GM12878 (cell line): ENCODE data around the gene RBMS3. TPM values are rescaled to one million over a fixed set of nuclear protein-coding genes. Genes with fewer than 3 reads are reported as not detected.

ENCODE experiments used
- ATAC-seq: fragments of 200-7000 bp; cut with Tn5 transposase; 3 replicates; pipeline ENCODE4 v1.9.1; 2020; ENCODE audit warnings: mild to moderate bottlenecking, moderate library complexity
- BruUV-seq: library from RNA; stranded (reverse); fragments of 400-500 nt; replicated peaks from 2 replicates; lab custom pipeline; 2021; lab: Mats Ljungman, UMichigan
- CTCF ChIA-PET: fragments of 300-600 bp; sonication (Branson Sonifier 250); formaldehyde crosslinking; extraction: SDS; loops from one replicate; lab custom pipeline; 2021; ENCODE audit warnings: inconsistent platforms; lab: Yijun Ruan, JAX
- POLR2A ChIA-PET: fragments of 350-600 bp; formaldehyde crosslinking; extraction: SDS; loops from one replicate; lab custom pipeline; 2021; ENCODE audit warnings: inconsistent platforms; lab: Charles Lee
- RAD21 ChIA-PET: fragments of 300-600 bp; sonication (Branson Sonifier 250); formaldehyde crosslinking; loops from one replicate; lab custom pipeline; 2023; ENCODE audit warnings: antibody characterized with exemption; ENCODE audit not compliant: unreplicated experiment; lab: Charles Lee
- SMC1A ChIA-PET: fragments of 300-600 bp; sonication (Branson Sonifier 250); formaldehyde crosslinking; loops from one replicate; lab custom pipeline; 2023; ENCODE audit not compliant: unreplicated experiment, uncharacterized antibody; lab: Charles Lee
- DNase-seq: peaks from one replicate; pipeline ENCODE4 v3.0.0-alpha.2; 2011; ENCODE audit warnings: low read depth, low spot score
- FAIRE-seq: peaks from 3 replicates; lab custom pipeline; 2011; peaks lifted over from hg19 to GRCh38; lab: Jason Lieb, UNC
- H2AFZ ChIP-seq: 2 replicates; pipeline ENCODE4 v1.6.0; 2011; ENCODE audit warnings: low read depth, low read length, control low read depth; ENCODE audit not compliant: control insufficient read depth
- H3K27ac ChIP-seq: 2 replicates; pipeline ENCODE4 v1.5.1; 2011; ENCODE audit warnings: control low read depth; ENCODE audit not compliant: control insufficient read depth, insufficient read depth
- H3K27me3 ChIP-seq, 2 experiments: replicated peaks in 1 of 2; 2 replicates each; pipeline versions ENCODE4 v1.6.0 to v1.6.1; 2011; ENCODE audit warnings: low read length in 1 of 2; ENCODE audit not compliant: control insufficient read depth in 2 of 2, insufficient read depth in 2 of 2
- H3K36me3 ChIP-seq, 2 experiments: 2 replicates each; pipeline ENCODE4 v1.5.1; 2011; ENCODE audit warnings: low read length in 1 of 2; ENCODE audit not compliant: control insufficient read depth in 2 of 2, insufficient read depth in 2 of 2
- H3K4me1 ChIP-seq: 2 replicates; pipeline ENCODE4 v1.6.1; 2011; ENCODE audit warnings: mild to moderate bottlenecking, low read length, moderate library complexity, mixed read lengths; ENCODE audit not compliant: control insufficient read depth, insufficient read depth
- H3K4me2 ChIP-seq: 2 replicates; pipeline ENCODE4 v1.6.0; 2011; ENCODE audit warnings: control low read depth; ENCODE audit not compliant: control insufficient read depth, insufficient read depth
- H3K4me3 ChIP-seq: fragments of 200-600 bp; sonication (generic); 2 replicates; pipeline ENCODE4 v1.5.1; 2016
- H3K79me2 ChIP-seq: 2 replicates; pipeline ENCODE4 v1.6.0; 2011; ENCODE audit warnings: low read length; ENCODE audit not compliant: control insufficient read depth, insufficient read depth
- H3K9ac ChIP-seq: 2 replicates; pipeline ENCODE4 v1.8.0; 2011; ENCODE audit warnings: low read length, control low read depth, mixed read lengths; ENCODE audit not compliant: control insufficient read depth, insufficient read depth
- H3K9me3 ChIP-seq: replicated peaks from 3 replicates; pipeline ENCODE4 v1.5.1; 2011; ENCODE audit warnings: mild to moderate bottlenecking, low read length; ENCODE audit not compliant: control insufficient read depth, insufficient read depth
- H4K20me1 ChIP-seq: 2 replicates; pipeline ENCODE4 v1.6.0; 2011; ENCODE audit not compliant: control insufficient read depth, insufficient read depth
- CBFB ChIP-seq: IDR thresholded peaks from 2 replicates; pipeline ENCODE4 v1.6.1; 2016; ENCODE audit warnings: antibody characterized with exemption, low read depth
- CHD4 ChIP-seq: fragments of 200-600 bp; sonication (generic); IDR thresholded peaks from 2 replicates; pipeline ENCODE4 v1.6.1; 2016; ENCODE audit warnings: mild to moderate bottlenecking
- DPF2 ChIP-seq: fragments of 450-650 bp; IDR thresholded peaks from 2 replicates; pipeline ENCODE4 v1.6.1; 2017; ENCODE audit warnings: mild to moderate bottlenecking
- HDAC6 ChIP-seq: fragments of 200-600 bp; sonication (generic); IDR thresholded peaks from one replicate; pipeline ENCODE4 v1.8.0; 2017; ENCODE audit warnings: antibody characterized with exemption; ENCODE audit not compliant: unreplicated experiment
- KAT2A ChIP-seq: conservative IDR thresholded peaks from 2 replicates; pipeline ENCODE4 v1.6.1; 2011; ENCODE audit warnings: low read depth, low read length; ENCODE audit not compliant: control insufficient read depth
- MAX ChIP-seq: IDR thresholded peaks from 2 replicates; pipeline ENCODE4 v1.6.1; 2012; ENCODE audit warnings: low read depth, low read length, improper control_type of control experiment
- MLLT1 ChIP-seq: fragments of 450-650 bp; IDR thresholded peaks from 2 replicates; pipeline ENCODE4 v1.6.1; 2016; ENCODE audit warnings: mild to moderate bottlenecking
- PAX5 ChIP-seq: IDR thresholded peaks from 2 replicates; pipeline ENCODE4 v1.6.1; 2011; ENCODE audit warnings: low read depth, low read length, borderline replicate concordance
- RFX5 ChIP-seq: IDR thresholded peaks from 2 replicates; pipeline ENCODE4 v1.6.1; 2011; ENCODE audit warnings: low read depth, low read length, improper control_type of control experiment
- SMAD1 ChIP-seq: fragments of 450-650 bp; IDR thresholded peaks from 2 replicates; pipeline ENCODE4 v1.6.1; 2018; ENCODE audit warnings: mild to moderate bottlenecking, low read depth; ENCODE audit not compliant: partially characterized antibody
- ZBED1 ChIP-seq: IDR thresholded peaks from 2 replicates; pipeline ENCODE4 v1.6.1; 2016; ENCODE audit warnings: borderline replicate concordance
- ZNF622 ChIP-seq: fragments of 450-650 bp; IDR thresholded peaks from 2 replicates; pipeline ENCODE4 v1.6.1; 2017; ENCODE audit warnings: mild to moderate bottlenecking, inconsistent platforms
- ZZZ3 ChIP-seq: IDR thresholded peaks from 2 replicates; pipeline ENCODE4 v1.6.1; 2011; ENCODE audit warnings: low read depth; ENCODE audit not compliant: control insufficient read depth, insufficient read length
- WGBS: methylation state at CpG from one replicate; pipeline ENCODE4 v1.1.6; 2016; ENCODE audit warnings: low lambda C conversion rate; ENCODE audit not compliant: insufficient replicate concordance, insufficient coverage; ENCODE audit errors: missing lambda C conversion rate; 5-methylcytosine and 5-hydroxymethylcytosine counted together
- in situ Hi-C: fragments of 300-500 bp; cut with MboI; formaldehyde crosslinking; loops from 9 replicates; pipeline ENCODE4 v1.14.3; 2018; ENCODE audit warnings: mixed read lengths
- intact Hi-C: fragments of 100-400 bp; cut with micrococcal nuclease; formaldehyde crosslinking; loops from one replicate; pipeline ENCODE4 v1.14.2; 2022; ENCODE audit not compliant: unreplicated experiment
- polyA plus RNA-seq, 11 experiments: library from polyadenylated mRNA; depleted of rRNA in 4 of 11; unstranded in 6 of 11; stranded (reverse) in 5 of 11; fragments of >200 nt; fragmentation: Nextera tagmentation in 4 of 11; fragmentation: Illumina TruSeq in 1 of 11; extraction: Ambion mirVana in 4 of 11; extraction: Trizol in 1 of 11; gene quantifications; 1 replicate in 1 of 11; 2 replicates in 10 of 11; pipeline versions ENCODE4 v1.2.1 to v1.2.3, GENCODE V29; 2011 to 2016; ENCODE audit warnings: inconsistent platforms in 2 of 11, missing spikeins in 2 of 11, low read depth in 1 of 11
- total RNA-seq, 4 experiments: library from RNA; depleted of rRNA in 3 of 4; stranded (reverse); fragments of >200 nt in 3 of 4; fragmentation: Illumina TruSeq in 1 of 4; extraction: Trizol in 1 of 4; gene quantifications; 2 replicates each; pipeline versions ENCODE4 v1.2.1 to v1.2.3, GENCODE V29; 2013 to 2021
- TF ChIP-seq, protein P1 (sequence below): IDR thresholded peaks from 2 replicates; pipeline ENCODE4 v1.6.1; 2011; ENCODE audit warnings: low read depth, low read length, improper control_type of control experiment, borderline replicate concordance
- TF ChIP-seq, protein P2 (sequence below): fragments of 450-650 bp; IDR thresholded peaks from 2 replicates; pipeline ENCODE4 v1.6.1; 2016; ENCODE audit warnings: mild to moderate bottlenecking

RBMS3 gene
- total and polyA plus RNA-seq, 10 of the 15 experiments (the other 5 are each of a cell fraction or from before 2014, with no cell fraction given), result 0.79 to 4.7 (median 3.1) TPM

- no peaks in the 10 kb centered on the region for H3K9me3 ChIP-seq
- POLR2A ChIA-PET, result no interaction called here
- TF ChIP-seq, protein P1, sequence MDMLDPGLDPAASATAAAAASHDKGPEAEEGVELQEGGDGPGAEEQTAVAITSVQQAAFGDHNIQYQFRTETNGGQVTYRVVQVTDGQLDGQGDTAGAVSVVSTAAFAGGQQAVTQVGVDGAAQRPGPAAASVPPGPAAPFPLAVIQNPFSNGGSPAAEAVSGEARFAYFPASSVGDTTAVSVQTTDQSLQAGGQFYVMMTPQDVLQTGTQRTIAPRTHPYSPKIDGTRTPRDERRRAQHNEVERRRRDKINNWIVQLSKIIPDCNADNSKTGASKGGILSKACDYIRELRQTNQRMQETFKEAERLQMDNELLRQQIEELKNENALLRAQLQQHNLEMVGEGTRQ, result no peak
- TF ChIP-seq CHD4 (no peak), ZBED1 (no peak), DPF2 (no peak), ZZZ3 (no peak), KAT2A (no peak), SMAD1 (no peak), CBFB (no peak), MAX (no peak), ZNF622 (no peak), HDAC6 (no peak), RFX5 (no peak), PAX5 (no peak), MLLT1 (no peak)
- TF ChIP-seq, protein P2, sequence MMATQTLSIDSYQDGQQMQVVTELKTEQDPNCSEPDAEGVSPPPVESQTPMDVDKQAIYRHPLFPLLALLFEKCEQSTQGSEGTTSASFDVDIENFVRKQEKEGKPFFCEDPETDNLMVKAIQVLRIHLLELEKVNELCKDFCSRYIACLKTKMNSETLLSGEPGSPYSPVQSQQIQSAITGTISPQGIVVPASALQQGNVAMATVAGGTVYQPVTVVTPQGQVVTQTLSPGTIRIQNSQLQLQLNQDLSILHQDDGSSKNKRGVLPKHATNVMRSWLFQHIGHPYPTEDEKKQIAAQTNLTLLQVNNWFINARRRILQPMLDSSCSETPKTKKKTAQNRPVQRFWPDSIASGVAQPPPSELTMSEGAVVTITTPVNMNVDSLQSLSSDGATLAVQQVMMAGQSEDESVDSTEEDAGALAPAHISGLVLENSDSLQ, result no peak
- TF ChIP-seq, all 136 proteins: peak for 0
- H4K20me1 ChIP-seq, result no peaks in the 10 kb centered on the region
- ATAC-seq (no peak), FAIRE-seq (no peak), DNase-seq (no peak)
- no peaks in the 10 kb centered on the region for H3K27me3 ChIP-seq
- no peak overlapping the region for H3K27ac ChIP-seq
- ChIA-PET RAD21 (no interaction called here), SMC1A (interaction anchor here (2.2 kb wide), 1 partner anchor 11 kb away, joined by 8 read pairs; no protein-coding TSS in a partner anchor), CTCF (no interaction called here)
- H3K4me2 ChIP-seq, result no peak overlapping the region
- no TSS peak for BruUV-seq
- no peak overlapping the region for H2AFZ ChIP-seq
- H3K4me1 ChIP-seq, result no peaks in the 10 kb centered on the region
- no peak overlapping the region for H3K9ac ChIP-seq
- no peaks in the 10 kb centered on the region for H3K79me2 ChIP-seq
- in situ Hi-C loops (no loop called here), intact Hi-C loops (no loop called here)
- 48% methylated on average over 2 of the region's 2 CpGs for WGBS
- H3K36me3 ChIP-seq, result no peaks in the 10 kb centered on the region
- no peak overlapping the region for H3K4me3 ChIP-seq
Measured at GRCh38 chr3:29239376-29239775, 41.5 kb upstream of the RBMS3 start.
